ENCODE data around the gene KRT74.

Gene KRT74

GRCh38 chr12:52573743-52574142 lies at the start of gene KRT74:
Gene KRT74 (minus strand): TSS chr12:52573843. CDS start chr12:52573777, 66 bp downstream.
- DNase-seq, result no peak

GRCh38 chr12:52622349-52622748 lies 48.7 kb upstream of the KRT74 start:
- no peak for DNase-seq

- no peak for DNase-seq
Observed at GRCh38 chr12:52618866-52619265, 45.2 kb upstream of the KRT74 start.

- DNase-seq, result no peak
Observed at GRCh38 chr12:52618216-52618615, 44.6 kb upstream of the KRT74 start, which contains the start of gene KRT73. Gene KRT73 (minus strand): TSS chr12:52618559. CDS start chr12:52618524, 35 bp downstream.

GRCh38 chr12:52617403-52617785 lies 43.8 kb upstream of the KRT74 start:
- no peak for DNase-seq

GRCh38 chr12:52616680-52617402 lies 43.2 kb upstream of the KRT74 start:
- no peak for DNase-seq

GRCh38 chr12:52615912-52616311 lies 42.3 kb upstream of the KRT74 start:
- DNase-seq, result no peak

- no peak for DNase-seq
Observed at GRCh38 chr12:52615208-52615868, 41.7 kb upstream of the KRT74 start.

- no peak for DNase-seq
Observed at GRCh38 chr12:52614381-52615207, 41.0 kb upstream of the KRT74 start.

- no peak for DNase-seq
Observed at GRCh38 chr12:52613384-52614030, 39.9 kb upstream of the KRT74 start.

GRCh38 chr12:52612431-52613383 lies 39.1 kb upstream of the KRT74 start:
- DNase-seq, result no peak

GRCh38 chr12:52611080-52611468 lies 37.4 kb upstream of the KRT74 start:
- no peak for DNase-seq

- DNase-seq, result no peak
Observed at GRCh38 chr12:52608826-52609630, 35.4 kb upstream of the KRT74 start.

GRCh38 chr12:52608161-52608560 lies 34.5 kb upstream of the KRT74 start:
- DNase-seq, result no peak

GRCh38 chr12:52607314-52607713 lies 33.7 kb upstream of the KRT74 start:
- no peak for DNase-seq

GRCh38 chr12:52606581-52607218 lies 33.1 kb upstream of the KRT74 start:
- no peak for DNase-seq

GRCh38 chr12:52606096-52606495 lies 32.5 kb upstream of the KRT74 start:
- no peak for DNase-seq

- DNase-seq, result no peak
Observed at GRCh38 chr12:52605542-52605941, 31.9 kb upstream of the KRT74 start.

- no peak for DNase-seq
Observed at GRCh38 chr12:52604859-52605258, 31.2 kb upstream of the KRT74 start.

GRCh38 chr12:52603314-52603713 lies 29.7 kb upstream of the KRT74 start:
- no peak for DNase-seq

GRCh38 chr12:52602552-52602951 lies 28.9 kb upstream of the KRT74 start:
- no peak for DNase-seq
